ENCODE data around the gene ZBBX.

GRCh38 chr3:167253037-167253436, 127.1 kb downstream of the ZBBX start:
- TF ChIP-seq ZFX (IDR thresholded peaks at IDR 0.05), result no peak
- TF ChIP-seq, protein P1, sequence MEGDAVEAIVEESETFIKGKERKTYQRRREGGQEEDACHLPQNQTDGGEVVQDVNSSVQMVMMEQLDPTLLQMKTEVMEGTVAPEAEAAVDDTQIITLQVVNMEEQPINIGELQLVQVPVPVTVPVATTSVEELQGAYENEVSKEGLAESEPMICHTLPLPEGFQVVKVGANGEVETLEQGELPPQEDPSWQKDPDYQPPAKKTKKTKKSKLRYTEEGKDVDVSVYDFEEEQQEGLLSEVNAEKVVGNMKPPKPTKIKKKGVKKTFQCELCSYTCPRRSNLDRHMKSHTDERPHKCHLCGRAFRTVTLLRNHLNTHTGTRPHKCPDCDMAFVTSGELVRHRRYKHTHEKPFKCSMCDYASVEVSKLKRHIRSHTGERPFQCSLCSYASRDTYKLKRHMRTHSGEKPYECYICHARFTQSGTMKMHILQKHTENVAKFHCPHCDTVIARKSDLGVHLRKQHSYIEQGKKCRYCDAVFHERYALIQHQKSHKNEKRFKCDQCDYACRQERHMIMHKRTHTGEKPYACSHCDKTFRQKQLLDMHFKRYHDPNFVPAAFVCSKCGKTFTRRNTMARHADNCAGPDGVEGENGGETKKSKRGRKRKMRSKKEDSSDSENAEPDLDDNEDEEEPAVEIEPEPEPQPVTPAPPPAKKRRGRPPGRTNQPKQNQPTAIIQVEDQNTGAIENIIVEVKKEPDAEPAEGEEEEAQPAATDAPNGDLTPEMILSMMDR (conservative IDR thresholded peaks at IDR 0.05), result no peak
